H1 (cell line): ENCODE data around the gene DHRS7B. TPM values are rescaled to one million over a fixed set of nuclear protein-coding genes. Genes with fewer than 3 reads are reported as not detected.

Experiments used
- CTCF ChIA-PET: fragments of 300-600 bp; sonication (Branson Sonifier 250); formaldehyde crosslinking; loops from one replicate; lab custom pipeline; 2021; ENCODE audit not compliant: partially characterized antibody; lab: Charles Lee
- POLR2A ChIA-PET: fragments of 300-600 bp; sonication (Branson Sonifier 250); formaldehyde crosslinking; loops from one replicate; lab custom pipeline; 2021; ENCODE audit warnings: inconsistent platforms; ENCODE audit not compliant: partially characterized antibody; lab: Charles Lee
- DNase-seq, 2 experiments: peaks; one replicate each; pipeline versions ENCODE4 v3.0.0 to v3.0.0-alpha.2; 2010 to 2022; ENCODE audit warnings: low spot score in 2 of 2, low read depth in 1 of 2, mixed read lengths in 1 of 2
- FAIRE-seq: peaks from 2 replicates; lab custom pipeline; 2011; peaks lifted over from hg19 to GRCh38; lab: Jason Lieb, UNC
- H2AFZ ChIP-seq: 2 replicates; pipeline ENCODE4 v1.8.1; 2012; ENCODE audit warnings: low read length, inconsistent platforms
- H2AK5ac ChIP-seq: 2 replicates; pipeline ENCODE4 v1.6.1; 2013; ENCODE audit warnings: low read depth, low read length
- H2BK120ac ChIP-seq: replicated peaks from 2 replicates; pipeline ENCODE3; 2013; ENCODE audit warnings: low read depth, low read length, inconsistent platforms
- H2BK12ac ChIP-seq: 2 replicates; pipeline ENCODE4 v1.6.1; 2013; ENCODE audit warnings: low read depth, low read length
- H2BK15ac ChIP-seq: 2 replicates; pipeline ENCODE4 v1.6.1; 2013; ENCODE audit warnings: low read length
- H2BK20ac ChIP-seq: 2 replicates; pipeline ENCODE4 v1.6.1; 2013; ENCODE audit warnings: low read length
- H2BK5ac ChIP-seq: 2 replicates; pipeline ENCODE4 v1.6.1; 2013; ENCODE audit warnings: low read depth, low read length
- H3K14ac ChIP-seq: 2 replicates; pipeline ENCODE4 v1.6.1; 2013; ENCODE audit warnings: inconsistent platforms; ENCODE audit not compliant: insufficient read length
- H3K18ac ChIP-seq: 2 replicates; pipeline ENCODE4 v1.6.1; 2013; ENCODE audit warnings: low read length; ENCODE audit errors: extremely low read depth
- H3K23ac ChIP-seq: 2 replicates; pipeline ENCODE4 v1.6.1; 2013; ENCODE audit warnings: inconsistent platforms; ENCODE audit not compliant: insufficient read length
- H3K23me2 ChIP-seq: 2 replicates; pipeline ENCODE4 v1.6.1; 2013; ENCODE audit warnings: low read depth, low read length
- H3K27ac ChIP-seq: 2 replicates; pipeline ENCODE4 v1.6.1; 2011; ENCODE audit warnings: low read depth, low read length, inconsistent platforms
- H3K27me3 ChIP-seq, 4 experiments: replicated peaks in 1 of 4; 1 replicate in 1 of 4; 2 replicates in 3 of 4; pipeline versions ENCODE4 v1.6.1 to v1.8.1; 2011 to 2013; ENCODE audit warnings: low read length in 3 of 4, mild to moderate bottlenecking in 3 of 4, inconsistent platforms in 2 of 4, mixed read lengths in 2 of 4, moderate library complexity in 1 of 4; ENCODE audit not compliant: control insufficient read depth in 3 of 4, insufficient read depth in 3 of 4; ENCODE audit errors: extremely low read depth in 1 of 4
- H3K36me3 ChIP-seq, 4 experiments: 2 replicates each; pipeline versions ENCODE4 v1.6.1 to v1.8.1; 2011 to 2013; ENCODE audit warnings: mild to moderate bottlenecking in 4 of 4, low read length in 3 of 4, moderate library complexity in 2 of 4, control low read depth in 1 of 4, inconsistent platforms in 1 of 4; ENCODE audit not compliant: insufficient read depth in 4 of 4, control insufficient read depth in 2 of 4
- H3K4ac ChIP-seq: replicated peaks from 2 replicates; pipeline ENCODE3; 2013; ENCODE audit warnings: low read length, low read depth, mixed read lengths, inconsistent platforms; ENCODE audit not compliant: insufficient read length
- H3K4me1 ChIP-seq, 4 experiments: replicated peaks in 1 of 4; 1 replicate in 1 of 4; 2 replicates in 3 of 4; pipeline versions ENCODE4 v1.6.1 to v1.8.1; 2011 to 2013; ENCODE audit warnings: low read length in 3 of 4, inconsistent platforms in 2 of 4, mixed read lengths in 1 of 4; ENCODE audit not compliant: insufficient read depth in 4 of 4, control insufficient read depth in 3 of 4
- H3K4me2 ChIP-seq, 2 experiments: 2 replicates each; pipeline versions ENCODE4 v1.6.1 to v1.8.1; 2011 to 2013; ENCODE audit warnings: low read depth in 2 of 2, low read length in 2 of 2, control low read depth in 1 of 2, inconsistent platforms in 1 of 2, mild to moderate bottlenecking in 1 of 2; ENCODE audit not compliant: insufficient read depth in 1 of 2
- H3K4me3 ChIP-seq, 4 experiments: fragments of 200-600, 300-600 bp in 1 of 4; sonication (generic), shearing (Covaris generic), sonication (Bioruptor Twin) in 1 of 4; 2 replicates each; pipeline versions ENCODE4 v1.5.1 to v1.8.1; 2011 to 2016; ENCODE audit warnings: low read length in 4 of 4, low read depth in 3 of 4, control low read depth in 2 of 4, inconsistent platforms in 2 of 4, mild to moderate bottlenecking in 2 of 4, mixed read lengths in 1 of 4, moderate library complexity in 1 of 4; ENCODE audit not compliant: insufficient read depth in 2 of 4; ENCODE audit errors: extremely low read depth in 1 of 4
- H3K56ac ChIP-seq: replicated peaks from 2 replicates; pipeline ENCODE3; 2013; ENCODE audit warnings: low read depth, mild to moderate bottlenecking, mixed read lengths, low read length, inconsistent platforms; ENCODE audit not compliant: insufficient read length
- H3K79me1 ChIP-seq: 2 replicates; pipeline ENCODE4 v1.6.1; 2013; ENCODE audit warnings: low read depth, low read length, control low read depth
- H3K79me2 ChIP-seq, 2 experiments: 2 replicates each; pipeline versions ENCODE4 v1.6.1 to v1.8.1; 2012 to 2013; ENCODE audit warnings: low read length in 2 of 2, mild to moderate bottlenecking in 2 of 2, inconsistent platforms in 1 of 2; ENCODE audit not compliant: insufficient read depth in 2 of 2, control insufficient read depth in 1 of 2
- H3K9ac ChIP-seq, 4 experiments: replicated peaks in 1 of 4; 1 replicate in 1 of 4; 2 replicates in 3 of 4; pipeline versions ENCODE4 v1.6.1 to v1.8.1; 2011 to 2013; ENCODE audit warnings: low read depth in 3 of 4, low read length in 3 of 4, control low read depth in 2 of 4, mild to moderate bottlenecking in 2 of 4, moderate library complexity in 2 of 4, inconsistent platforms in 1 of 4; ENCODE audit errors: extremely low read depth in 1 of 4
- H3K9me3 ChIP-seq, 2 experiments: 2 replicates each; pipeline versions ENCODE4 v1.6.1 to v1.8.1; 2012 to 2013; ENCODE audit warnings: mild to moderate bottlenecking in 2 of 2, moderate library complexity in 2 of 2, control low read depth in 1 of 2, inconsistent platforms in 1 of 2, low read depth in 1 of 2, low read length in 1 of 2, mixed read lengths in 1 of 2; ENCODE audit not compliant: insufficient read depth in 2 of 2
- H4K20me1 ChIP-seq, 2 experiments: replicated peaks in 1 of 2; 2 replicates each; pipeline versions ENCODE3 to v1.8.1; 2011 to 2013; ENCODE audit warnings: inconsistent platforms in 2 of 2, low read length in 2 of 2, mild to moderate bottlenecking in 1 of 2; ENCODE audit not compliant: insufficient read depth in 2 of 2, control insufficient read depth in 1 of 2
- H4K5ac ChIP-seq: 2 replicates; pipeline ENCODE4 v1.6.1; 2013; ENCODE audit warnings: low read length, low read depth, mixed read lengths, inconsistent platforms; ENCODE audit not compliant: insufficient read length
- H4K8ac ChIP-seq: 2 replicates; pipeline ENCODE4 v1.8.0; 2013; ENCODE audit warnings: mild to moderate bottlenecking, moderate library complexity, low read length, inconsistent platforms; ENCODE audit not compliant: insufficient read depth; ENCODE audit errors: extremely low read depth
- H4K91ac ChIP-seq: replicated peaks from 2 replicates; pipeline ENCODE3; 2013; ENCODE audit warnings: low read length, mixed read lengths, inconsistent platforms; ENCODE audit not compliant: insufficient read length
- WGBS, 2 experiments: shearing (Covaris generic) in 1 of 2; methylation state at CpG; one replicate each; pipeline versions ENCODE4 v1.1.6 to v1.1.7; 2013 to 2015; ENCODE audit warnings: low lambda C conversion rate in 2 of 2, mixed read lengths in 2 of 2, inconsistent platforms in 1 of 2, low coverage in 1 of 2, missing lambda C conversion rate in 1 of 2; ENCODE audit not compliant: insufficient replicate concordance in 2 of 2, insufficient coverage in 1 of 2, insufficient read length in 1 of 2; ENCODE audit errors: extremely low coverage in 1 of 2, missing lambda C conversion rate in 1 of 2; 5-methylcytosine and 5-hydroxymethylcytosine counted together
- polyA plus RNA-seq, 7 experiments: library from polyadenylated mRNA; depleted of rRNA in 3 of 7; stranded (reverse) in 5 of 7; unstranded in 2 of 7; fragments of >200 nt in 5 of 7; fragments of 200-250 nt in 2 of 7; gene quantifications; 1 replicate in 5 of 7; 2 replicates in 1 of 7; 4 replicates in 1 of 7; pipeline versions ENCODE4 v1.2.1 to v1.2.3, GENCODE V29; 2011 to 2013; ENCODE audit warnings: missing spikeins in 2 of 7, mixed read lengths in 2 of 7
- total RNA-seq: library from RNA; stranded (reverse); fragmentation: NEBNext Ultra II Directional; extraction: Animal tissue kit (Norgen Biotek cat#: 25700); gene quantifications from 2 replicates; pipeline ENCODE4 v1.2.1, GENCODE V29; 2021
- TF ChIP-seq, protein P1 (sequence below): IDR thresholded peaks from 2 replicates; pipeline ENCODE4 v1.6.1; 2011; ENCODE audit warnings: low read length, improper control_type of control experiment

The DHRS7B gene
- total and polyA plus RNA-seq, 2 of the 8 experiments (the other 6 are each of a cell fraction or from before 2014, with no cell fraction given) = 11.0 to 27.9 TPM

DNA sequence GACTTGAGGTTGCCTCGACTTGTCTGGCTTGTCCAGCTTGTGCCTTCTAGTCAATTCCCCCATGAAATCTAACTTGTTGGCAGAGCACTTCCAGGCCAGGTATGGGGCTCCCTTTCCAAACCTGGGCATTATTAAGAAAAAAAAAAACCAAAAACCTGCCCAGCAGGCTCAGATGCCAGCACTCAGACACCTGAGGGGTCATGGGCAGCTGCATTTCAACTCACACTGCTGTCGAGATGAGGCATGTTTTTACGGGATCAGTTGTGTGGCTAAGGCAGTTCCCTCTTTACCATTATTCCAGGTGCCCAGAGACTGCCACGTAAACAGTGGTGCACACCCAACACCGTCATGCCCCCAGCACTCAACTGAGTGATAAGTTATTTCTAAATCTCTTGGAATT is 69.4 kb downstream of the DHRS7B start:
- H3K18ac ChIP-seq = no peak overlapping the region
- H3K79me2 ChIP-seq = peaks cover 3 to 28% of the 10 kb centered on the region in 2 experiments; a peak in 3 of 4 replicates
- H3K14ac ChIP-seq = no peak overlapping the region
- H3K4me3 ChIP-seq = no peak overlapping the region
- peaks cover 20 to 33% of the 10 kb centered on the region in 2 experiments for H4K20me1 ChIP-seq
- H3K23ac ChIP-seq = no peak overlapping the region
- H3K4ac ChIP-seq = no peak overlapping the region
- no peaks in the 10 kb centered on the region for H3K9me3 ChIP-seq
- H3K23me2 ChIP-seq = no peaks in the 10 kb centered on the region; the same call in 1 of the 2 replicates
- POLR2A ChIA-PET = interaction anchor here (1.2 to 3.2 kb wide), 4 partner anchors 10 to 74 kb away, joined by 3 to 9 read pairs (median 4); no protein-coding TSS in a partner anchor
- no peaks in the 10 kb centered on the region for H3K27me3 ChIP-seq
- H2BK5ac ChIP-seq = 0 out of 2 replicates have a peak overlapping the region, but pooled peaks have one; percentile 15
- H2AK5ac ChIP-seq = no peak overlapping the region
- DNase-seq (no peak), FAIRE-seq (no peak)
- no peak overlapping the region for H3K27ac ChIP-seq
- H3K9ac ChIP-seq = no peak overlapping the region
- no peak overlapping the region for H4K91ac ChIP-seq
- H3K4me2 ChIP-seq = no peak overlapping the region
- no peak overlapping the region for H2AFZ ChIP-seq
- no peak overlapping the region for H2BK120ac ChIP-seq
- H3K4me1 ChIP-seq = peaks cover 15 to 24% (median 18%) of the 10 kb centered on the region in 4 experiments
- H4K5ac ChIP-seq = no peak overlapping the region
- peaks cover 6 to 23% (median 11%) of the 10 kb centered on the region in 4 experiments; a peak in 7 of 8 replicates for H3K36me3 ChIP-seq
- 90% methylated on average over 5 of the region's 5 CpGs; no CpG with 5 or more reads in 1 of the 2 experiments for WGBS, 2 experiments
- TF ChIP-seq, protein P1, sequence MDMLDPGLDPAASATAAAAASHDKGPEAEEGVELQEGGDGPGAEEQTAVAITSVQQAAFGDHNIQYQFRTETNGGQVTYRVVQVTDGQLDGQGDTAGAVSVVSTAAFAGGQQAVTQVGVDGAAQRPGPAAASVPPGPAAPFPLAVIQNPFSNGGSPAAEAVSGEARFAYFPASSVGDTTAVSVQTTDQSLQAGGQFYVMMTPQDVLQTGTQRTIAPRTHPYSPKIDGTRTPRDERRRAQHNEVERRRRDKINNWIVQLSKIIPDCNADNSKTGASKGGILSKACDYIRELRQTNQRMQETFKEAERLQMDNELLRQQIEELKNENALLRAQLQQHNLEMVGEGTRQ = no peak
- H3K79me1 ChIP-seq = peaks cover 20% of the 10 kb centered on the region
- H3K56ac ChIP-seq = no peak overlapping the region
- no peak overlapping the region for H2BK12ac ChIP-seq
- no peak overlapping the region for H2BK20ac ChIP-seq
- CTCF ChIA-PET = interaction anchor here (1.0 to 2.0 kb wide), 3 partner anchors 77 to 97 kb away, joined by 3 to 5 read pairs (median 5); no protein-coding TSS in a partner anchor
- H4K8ac ChIP-seq = no peak overlapping the region
- H2BK15ac ChIP-seq = no peak overlapping the region
